GM12878 (cell line): ENCODE results near the gene SLC6A16. TPM values are rescaled to one million over a fixed set of nuclear protein-coding genes. Genes with fewer than 3 reads are reported as not detected.
A peak's percentile ranks its signal among the peaks of the same experiment; 100 is the strongest.

ENCODE experiments used
- ATAC-seq: fragments of 200-7000 bp; cut with Tn5 transposase; 3 replicates; pipeline ENCODE4 v1.9.1; 2020; ENCODE audit warnings: mild to moderate bottlenecking, moderate library complexity
- BruUV-seq: library from RNA; stranded (reverse); fragments of 400-500 nt; replicated peaks from 2 replicates; lab custom pipeline; 2021; lab: Mats Ljungman, UMichigan
- CTCF ChIA-PET: fragments of 300-600 bp; sonication (Branson Sonifier 250); formaldehyde crosslinking; extraction: SDS; loops from one replicate; lab custom pipeline; 2021; ENCODE audit warnings: inconsistent platforms; lab: Yijun Ruan, JAX
- POLR2A ChIA-PET: fragments of 350-600 bp; formaldehyde crosslinking; extraction: SDS; loops from one replicate; lab custom pipeline; 2021; ENCODE audit warnings: inconsistent platforms; lab: Charles Lee
- RAD21 ChIA-PET: fragments of 300-600 bp; sonication (Branson Sonifier 250); formaldehyde crosslinking; loops from one replicate; lab custom pipeline; 2023; ENCODE audit warnings: antibody characterized with exemption; ENCODE audit not compliant: unreplicated experiment; lab: Charles Lee
- SMC1A ChIA-PET: fragments of 300-600 bp; sonication (Branson Sonifier 250); formaldehyde crosslinking; loops from one replicate; lab custom pipeline; 2023; ENCODE audit not compliant: unreplicated experiment, uncharacterized antibody; lab: Charles Lee
- DNase-seq: peaks from one replicate; pipeline ENCODE4 v3.0.0-alpha.2; 2011; ENCODE audit warnings: low read depth, low spot score
- FAIRE-seq: peaks from 3 replicates; lab custom pipeline; 2011; peaks lifted over from hg19 to GRCh38; lab: Jason Lieb, UNC
- H2AFZ ChIP-seq: 2 replicates; pipeline ENCODE4 v1.6.0; 2011; ENCODE audit warnings: low read depth, low read length, control low read depth; ENCODE audit not compliant: control insufficient read depth
- H3K27ac ChIP-seq: 2 replicates; pipeline ENCODE4 v1.5.1; 2011; ENCODE audit warnings: control low read depth; ENCODE audit not compliant: control insufficient read depth, insufficient read depth
- H3K27me3 ChIP-seq, 2 experiments: replicated peaks in 1 of 2; 2 replicates each; pipeline versions ENCODE4 v1.6.0 to v1.6.1; 2011; ENCODE audit warnings: low read length in 1 of 2; ENCODE audit not compliant: control insufficient read depth in 2 of 2, insufficient read depth in 2 of 2
- H3K36me3 ChIP-seq, 2 experiments: 2 replicates each; pipeline ENCODE4 v1.5.1; 2011; ENCODE audit warnings: low read length in 1 of 2; ENCODE audit not compliant: control insufficient read depth in 2 of 2, insufficient read depth in 2 of 2
- H3K4me1 ChIP-seq: 2 replicates; pipeline ENCODE4 v1.6.1; 2011; ENCODE audit warnings: mild to moderate bottlenecking, low read length, moderate library complexity, mixed read lengths; ENCODE audit not compliant: control insufficient read depth, insufficient read depth
- H3K4me2 ChIP-seq: 2 replicates; pipeline ENCODE4 v1.6.0; 2011; ENCODE audit warnings: control low read depth; ENCODE audit not compliant: control insufficient read depth, insufficient read depth
- H3K4me3 ChIP-seq: fragments of 200-600 bp; sonication (generic); 2 replicates; pipeline ENCODE4 v1.5.1; 2016
- H3K79me2 ChIP-seq: 2 replicates; pipeline ENCODE4 v1.6.0; 2011; ENCODE audit warnings: low read length; ENCODE audit not compliant: control insufficient read depth, insufficient read depth
- H3K9ac ChIP-seq: 2 replicates; pipeline ENCODE4 v1.8.0; 2011; ENCODE audit warnings: low read length, control low read depth, mixed read lengths; ENCODE audit not compliant: control insufficient read depth, insufficient read depth
- H3K9me3 ChIP-seq: replicated peaks from 3 replicates; pipeline ENCODE4 v1.5.1; 2011; ENCODE audit warnings: mild to moderate bottlenecking, low read length; ENCODE audit not compliant: control insufficient read depth, insufficient read depth
- H4K20me1 ChIP-seq: 2 replicates; pipeline ENCODE4 v1.6.0; 2011; ENCODE audit not compliant: control insufficient read depth, insufficient read depth
- BCLAF1 ChIP-seq: fragments of 450-650 bp; IDR thresholded peaks from 2 replicates; pipeline ENCODE4 v1.6.1; 2017; ENCODE audit warnings: antibody characterized with exemption, mild to moderate bottlenecking, moderate library complexity
- BHLHE40 ChIP-seq, 2 experiments: fragments of 450-650 bp in 1 of 2; IDR thresholded peaks; 2 replicates each; pipeline ENCODE4 v1.6.1; 2011 to 2017; ENCODE audit warnings: low read depth in 2 of 2, borderline replicate concordance in 1 of 2, improper control_type of control experiment in 1 of 2, low read length in 1 of 2, mild to moderate bottlenecking in 1 of 2
- BRCA1 ChIP-seq: IDR thresholded peaks from 2 replicates; pipeline ENCODE4 v1.6.1; 2011; ENCODE audit warnings: low read depth, low read length, improper control_type of control experiment
- CREM ChIP-seq: IDR thresholded peaks from 2 replicates; pipeline ENCODE4 v1.6.1; 2014; ENCODE audit warnings: antibody characterized with exemption, low read depth
- EP300 ChIP-seq, 2 experiments: fragments of 150-350 bp in 1 of 2; IDR thresholded peaks; 2 replicates each; pipeline ENCODE4 v1.6.1; 2011 to 2012; ENCODE audit warnings: low read depth in 2 of 2, low read length in 2 of 2, borderline replicate concordance in 1 of 2, improper control_type of control experiment in 1 of 2, inconsistent platforms in 1 of 2; ENCODE audit not compliant: control insufficient read depth in 1 of 2
- IRF4 ChIP-seq: IDR thresholded peaks from 2 replicates; pipeline ENCODE4 v1.6.1; 2011; ENCODE audit warnings: low read depth, low read length
- JUNB ChIP-seq: IDR thresholded peaks from 2 replicates; pipeline ENCODE4 v1.6.1; 2016; ENCODE audit warnings: antibody characterized with exemption, mild to moderate bottlenecking
- MXI1 ChIP-seq: fragments of 150-350 bp; IDR thresholded peaks from 2 replicates; pipeline ENCODE4 v1.6.1; 2011; ENCODE audit warnings: low read depth, mild to moderate bottlenecking, inconsistent platforms, low read length, improper control_type of control experiment
- MYB ChIP-seq: fragments of 150-350 bp; IDR thresholded peaks from 2 replicates; pipeline ENCODE4 v1.6.1; 2014; ENCODE audit warnings: mild to moderate bottlenecking, low read depth, low read length, borderline replicate concordance
- RBBP5 ChIP-seq: fragments of 200-600 bp; sonication (generic); conservative IDR thresholded peaks from 2 replicates; pipeline ENCODE4 v1.6.1; 2016
- RELA ChIP-seq: fragments of 450-650 bp; IDR thresholded peaks from 2 replicates; pipeline ENCODE4 v1.8.0; 2014; ENCODE audit warnings: borderline replicate concordance; ENCODE audit not compliant: partially characterized antibody
- SUPT20H ChIP-seq: IDR thresholded peaks from 2 replicates; pipeline ENCODE4 v1.6.1; 2011; ENCODE audit warnings: low read depth, mild to moderate bottlenecking, low read length, moderate library complexity, borderline replicate concordance; ENCODE audit not compliant: control insufficient read depth
- USF1 ChIP-seq: IDR thresholded peaks from 2 replicates; pipeline ENCODE4 v1.6.1; 2011; ENCODE audit warnings: borderline replicate concordance, low read depth, mild to moderate bottlenecking, moderate library complexity, mixed read lengths, low read length; ENCODE audit not compliant: insufficient read depth; ENCODE audit errors: extremely low read length
- YBX1 ChIP-seq: fragments of 450-650 bp; IDR thresholded peaks from 2 replicates; pipeline ENCODE4 v1.6.1; 2016; ENCODE audit warnings: antibody characterized with exemption
- ZBED1 ChIP-seq: IDR thresholded peaks from 2 replicates; pipeline ENCODE4 v1.6.1; 2016; ENCODE audit warnings: borderline replicate concordance
- ZNF207 ChIP-seq: fragments of 450-650 bp; IDR thresholded peaks from 2 replicates; pipeline ENCODE4 v1.6.1; 2014; ENCODE audit warnings: antibody characterized with exemption, mild to moderate bottlenecking, borderline replicate concordance
- WGBS: methylation state at CpG from one replicate; pipeline ENCODE4 v1.1.6; 2016; ENCODE audit warnings: low lambda C conversion rate; ENCODE audit not compliant: insufficient replicate concordance, insufficient coverage; ENCODE audit errors: missing lambda C conversion rate; 5-methylcytosine and 5-hydroxymethylcytosine counted together
- in situ Hi-C: fragments of 300-500 bp; cut with MboI; formaldehyde crosslinking; loops from 9 replicates; pipeline ENCODE4 v1.14.3; 2018; ENCODE audit warnings: mixed read lengths
- intact Hi-C: fragments of 100-400 bp; cut with micrococcal nuclease; formaldehyde crosslinking; loops from one replicate; pipeline ENCODE4 v1.14.2; 2022; ENCODE audit not compliant: unreplicated experiment
- polyA plus RNA-seq, 11 experiments: library from polyadenylated mRNA; depleted of rRNA in 4 of 11; unstranded in 6 of 11; stranded (reverse) in 5 of 11; fragments of >200 nt; fragmentation: Nextera tagmentation in 4 of 11; fragmentation: Illumina TruSeq in 1 of 11; extraction: Ambion mirVana in 4 of 11; extraction: Trizol in 1 of 11; gene quantifications; 1 replicate in 1 of 11; 2 replicates in 10 of 11; pipeline versions ENCODE4 v1.2.1 to v1.2.3, GENCODE V29; 2011 to 2016; ENCODE audit warnings: inconsistent platforms in 2 of 11, missing spikeins in 2 of 11, low read depth in 1 of 11
- total RNA-seq, 4 experiments: library from RNA; depleted of rRNA in 3 of 4; stranded (reverse); fragments of >200 nt in 3 of 4; fragmentation: Illumina TruSeq in 1 of 4; extraction: Trizol in 1 of 4; gene quantifications; 2 replicates each; pipeline versions ENCODE4 v1.2.1 to v1.2.3, GENCODE V29; 2013 to 2021

The SLC6A16 gene
- total and polyA plus RNA-seq, 10 of the 15 experiments (the other 5 are each of a cell fraction or from before 2014, with no cell fraction given) = 0.23 to 3.2 (median 0.54) TPM

- in situ Hi-C loops = no loop called here
- peaks cover 22% of the 10 kb centered on the region for H3K4me1 ChIP-seq
- ChIA-PET POLR2A (interaction anchor here (0.6 kb wide), 2 partner anchors 10 to 102 kb away, joined by 3 read pairs; no protein-coding TSS in a partner anchor), SMC1A (no interaction called here), CTCF (interaction anchor here (0.6 kb wide), 2 partner anchors 14 to 24 kb away, joined by 3 to 4 read pairs; no protein-coding TSS in a partner anchor), RAD21 (interaction anchor here (1.6 kb wide), 1 partner anchor 9 kb away, joined by 4 read pairs; no protein-coding TSS in a partner anchor)
- H3K79me2 ChIP-seq = peaks cover 5% of the 10 kb centered on the region
- FAIRE-seq = no peak
- no peak overlapping the region for H3K4me2 ChIP-seq
- DNase-seq = no peak
- no peak overlapping the region for H2AFZ ChIP-seq
- H3K9me3 ChIP-seq = no peaks in the 10 kb centered on the region
- ATAC-seq = no peak
- WGBS = 21% methylated on average over 7 of the region's 7 CpGs
- peaks cover 0 to 3% of the 10 kb centered on the region in 2 experiments; a peak in 1 of 4 replicates for H3K36me3 ChIP-seq
- intact Hi-C loops = no loop called here
- no peak overlapping the region for H3K4me3 ChIP-seq
- no peak overlapping the region for H3K9ac ChIP-seq
- no TSS peak for BruUV-seq
- H3K27ac ChIP-seq = no peak overlapping the region
- H3K27me3 ChIP-seq = no peaks in the 10 kb centered on the region
- H4K20me1 ChIP-seq = no peaks in the 10 kb centered on the region
- no peak for TF ChIP-seq YBX1
- no peak for TF ChIP-seq MXI1
- TF ChIP-seq ZNF207 = no peak
- TF ChIP-seq RBBP5 = no peak
- no peak for TF ChIP-seq BRCA1
- TF ChIP-seq BHLHE40 (IDR thresholded peaks at IDR 0.05; ENCODE audit: borderline replicate concordance in 1 of 2, low read depth in 2 of 2, low read length in 1 of 2) = 0 out of 4 replicates have a peak, but pooled peaks of 1 of the 2 experiments have one; percentile 43
- TF ChIP-seq ZBED1 = no peak
- no peak for TF ChIP-seq BCLAF1
- no peak for TF ChIP-seq SUPT20H
- TF ChIP-seq EP300 (IDR thresholded peaks at IDR 0.05; ENCODE audit: borderline replicate concordance in 1 of 2, control insufficient read depth in 1 of 2, low read depth in 2 of 2, low read length in 2 of 2) = no peak
- TF ChIP-seq MYB = no peak
- TF ChIP-seq RELA = no peak
- TF ChIP-seq JUNB = peak; percentile 19; the same call in 1 of the 2 replicates
- TF ChIP-seq USF1 = no peak
- no peak for TF ChIP-seq CREM
- peak; percentile 33; the same call in 1 of the 2 replicates for TF ChIP-seq IRF4
Observed at GRCh38 chr19:49343123-49343522, 18.1 kb upstream of the SLC6A16 start.
